Choroid plexus epithelial cell (primary cell): ENCODE data around the gene G3BP1.
"Not testable (repeated sequence)": the region's sequence is repeated elsewhere in the genome, so short reads cannot be mapped to it uniquely, and the experiment has no call there.

Source experiments
- DNase-seq: peaks from one replicate; pipeline ENCODE4 v3.0.0-alpha.2; 2010; ENCODE audit warnings: low read depth
- H3K4me3 ChIP-seq: 2 replicates; pipeline ENCODE4 v1.5.1; 2011; ENCODE audit warnings: low read depth, mild to moderate bottlenecking, control low read depth, low read length, moderate library complexity
- CTCF ChIP-seq: conservative IDR thresholded peaks from 2 replicates; pipeline ENCODE4 v1.5.1; 2011; ENCODE audit warnings: low read depth, mild to moderate bottlenecking, control low read depth, inconsistent platforms, low read length, moderate library complexity

G3BP1 gene

DNA sequence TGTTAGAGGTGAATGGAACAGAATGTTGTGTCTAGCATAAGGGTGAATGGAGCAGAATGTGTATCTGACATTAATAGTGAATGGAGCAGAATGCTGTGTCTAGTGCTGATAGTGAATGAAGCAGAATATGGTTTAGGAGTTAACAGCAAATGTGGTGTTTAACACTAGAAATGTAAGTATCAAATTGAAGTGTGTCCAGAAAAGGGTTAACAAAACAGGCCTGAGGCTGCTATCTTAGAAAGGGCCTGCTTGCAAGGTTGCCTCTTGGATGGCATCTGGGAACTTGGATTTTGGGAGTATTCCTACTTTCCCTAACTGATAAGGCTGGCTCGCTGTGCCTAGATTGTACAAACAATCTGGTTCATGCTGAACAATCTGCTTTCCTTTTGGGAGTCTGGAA, 76.1 kb downstream of the G3BP1 start:
- H3K4me3 ChIP-seq, result no peak overlapping the region
- TF ChIP-seq CTCF, result no peak
- no peak for DNase-seq

GRCh38 chr5:151855701-151856100, 83.9 kb downstream of the G3BP1 start:
- TF ChIP-seq CTCF, result no peak
- DNase-seq, result no peak

GRCh38 chr5:151856861-151857260, 85.1 kb downstream of the G3BP1 start:
- no peak for TF ChIP-seq CTCF
- H3K4me3 ChIP-seq, result no peak overlapping the region
- DNase-seq, result no peak

More at GRCh38 chr5:151855701-151856100, 83.9 kb downstream of the G3BP1 start:
- H3K4me3 ChIP-seq, result no peak overlapping the region

- DNase-seq, H3K4me3 ChIP-seq: not testable (repeated sequence)
Measured at GRCh38 chr5:151860867-151861266, 89.1 kb downstream of the G3BP1 start.
